Chondrocyte (in vitro differentiated cells): ENCODE results near the gene GALNT5. TPM values are rescaled to one million over a fixed set of nuclear protein-coding genes. Genes with fewer than 3 reads are reported as not detected.

Source experiments
- DNase-seq: peaks from one replicate; pipeline ENCODE4 v3.0.0; 2021; ENCODE audit warnings: mixed read lengths, low spot score
- H3K27ac Mint-ChIP-seq: one replicate; pipeline ENCODE4 v1.8.0; 2021; ENCODE audit warnings: mild to moderate bottlenecking, moderate library complexity, mixed read lengths; ENCODE audit not compliant: unreplicated experiment
- H3K27me3 Mint-ChIP-seq: 2 replicates; pipeline ENCODE4 v1.8.0; 2021; ENCODE audit warnings: low read depth, mixed read lengths
- H3K36me3 Mint-ChIP-seq: 2 replicates; pipeline ENCODE4 v1.8.0; 2021; ENCODE audit warnings: low read depth, mixed read lengths
- H3K4me1 Mint-ChIP-seq: 2 replicates; pipeline ENCODE4 v1.8.0; 2021; ENCODE audit warnings: low read depth, mild to moderate bottlenecking, mixed read lengths
- H3K4me3 Mint-ChIP-seq: one replicate; pipeline ENCODE4 v1.8.0; 2021; ENCODE audit warnings: mild to moderate bottlenecking, moderate library complexity, mixed read lengths; ENCODE audit not compliant: unreplicated experiment
- H3K9me3 Mint-ChIP-seq: 2 replicates; pipeline ENCODE4 v1.8.0; 2021; ENCODE audit warnings: low read depth, mixed read lengths
- CTCF ChIP-seq: fragments of 200-600 bp; sonication (generic); IDR thresholded peaks from 2 replicates; pipeline ENCODE4 v1.5.0; 2021; ENCODE audit warnings: antibody characterized with exemption, mild to moderate bottlenecking, moderate library complexity
- total RNA-seq: library from RNA; stranded (reverse); gene quantifications from 3 replicates; pipeline ENCODE4 v1.2.1, GENCODE V29; 2021

GALNT5 gene
- total RNA-seq, 1 donor from 2014 or later = 14.2 TPM

- H3K4me1 Mint-ChIP-seq = peaks cover 5% of the 10 kb centered on the region
- no peak overlapping the region for H3K4me3 Mint-ChIP-seq
- no peaks in the 10 kb centered on the region for H3K9me3 Mint-ChIP-seq
- no peaks in the 10 kb centered on the region for H3K27me3 Mint-ChIP-seq
- no peak for DNase-seq
- H3K36me3 Mint-ChIP-seq = peaks cover 10% of the 10 kb centered on the region
- peak; percentile 49 for TF ChIP-seq CTCF
- H3K27ac Mint-ChIP-seq = no peak overlapping the region
These were observed 49.5 kb downstream of the GALNT5 start for GRCh38 chr2:157307021-157307420.

- no peak for TF ChIP-seq CTCF
- Mint-ChIP-seq H3K27me3 (no peaks in the 10 kb centered on the region), H3K36me3 (peaks cover 10% of the 10 kb centered on the region), H3K9me3 (no peaks in the 10 kb centered on the region), H3K27ac (no peak overlapping the region), H3K4me1 (peaks cover under 1% of the 10 kb centered on the region), H3K4me3 (no peak overlapping the region)
- DNase-seq = no peak
These were observed 52.4 kb downstream of the GALNT5 start for GRCh38 chr2:157309878-157310277.

- no peak for TF ChIP-seq CTCF
These were observed 54.2 kb downstream of the GALNT5 start for GRCh38 chr2:157311706-157312105.

GRCh38 chr2:157312866-157313486 is 55.5 kb downstream of the GALNT5 start:
- Mint-ChIP-seq H3K36me3 (peaks cover 5% of the 10 kb centered on the region), H3K9me3 (no peaks in the 10 kb centered on the region)
- no peak for DNase-seq

More at GRCh38 chr2:157311706-157312105, 54.2 kb downstream of the GALNT5 start:
- Mint-ChIP-seq H3K4me3 (no peak overlapping the region), H3K27ac (no peak overlapping the region), H3K36me3 (peaks cover 8% of the 10 kb centered on the region), H3K4me1 (no peaks in the 10 kb centered on the region), H3K9me3 (no peaks in the 10 kb centered on the region), H3K27me3 (no peaks in the 10 kb centered on the region)
- DNase-seq = no peak

GRCh38 chr2:157315901-157316300 is 58.4 kb downstream of the GALNT5 start:
- TF ChIP-seq CTCF = no peak
- Mint-ChIP-seq H3K4me3 (no peak overlapping the region), H3K4me1 (no peaks in the 10 kb centered on the region), H3K36me3 (peaks cover 3% of the 10 kb centered on the region), H3K27ac (no peak overlapping the region), H3K9me3 (no peaks in the 10 kb centered on the region), H3K27me3 (peaks cover 4% of the 10 kb centered on the region)
- no peak for DNase-seq

More at GRCh38 chr2:157312866-157313486, 55.5 kb downstream of the GALNT5 start:
- Mint-ChIP-seq H3K4me3 (no peak overlapping the region), H3K4me1 (no peaks in the 10 kb centered on the region), H3K27ac (no peak overlapping the region), H3K27me3 (peaks cover 2% of the 10 kb centered on the region)
- no peak for TF ChIP-seq CTCF
